Measurements from ENCODE around the gene ICE2.

Gene ICE2, protein sequence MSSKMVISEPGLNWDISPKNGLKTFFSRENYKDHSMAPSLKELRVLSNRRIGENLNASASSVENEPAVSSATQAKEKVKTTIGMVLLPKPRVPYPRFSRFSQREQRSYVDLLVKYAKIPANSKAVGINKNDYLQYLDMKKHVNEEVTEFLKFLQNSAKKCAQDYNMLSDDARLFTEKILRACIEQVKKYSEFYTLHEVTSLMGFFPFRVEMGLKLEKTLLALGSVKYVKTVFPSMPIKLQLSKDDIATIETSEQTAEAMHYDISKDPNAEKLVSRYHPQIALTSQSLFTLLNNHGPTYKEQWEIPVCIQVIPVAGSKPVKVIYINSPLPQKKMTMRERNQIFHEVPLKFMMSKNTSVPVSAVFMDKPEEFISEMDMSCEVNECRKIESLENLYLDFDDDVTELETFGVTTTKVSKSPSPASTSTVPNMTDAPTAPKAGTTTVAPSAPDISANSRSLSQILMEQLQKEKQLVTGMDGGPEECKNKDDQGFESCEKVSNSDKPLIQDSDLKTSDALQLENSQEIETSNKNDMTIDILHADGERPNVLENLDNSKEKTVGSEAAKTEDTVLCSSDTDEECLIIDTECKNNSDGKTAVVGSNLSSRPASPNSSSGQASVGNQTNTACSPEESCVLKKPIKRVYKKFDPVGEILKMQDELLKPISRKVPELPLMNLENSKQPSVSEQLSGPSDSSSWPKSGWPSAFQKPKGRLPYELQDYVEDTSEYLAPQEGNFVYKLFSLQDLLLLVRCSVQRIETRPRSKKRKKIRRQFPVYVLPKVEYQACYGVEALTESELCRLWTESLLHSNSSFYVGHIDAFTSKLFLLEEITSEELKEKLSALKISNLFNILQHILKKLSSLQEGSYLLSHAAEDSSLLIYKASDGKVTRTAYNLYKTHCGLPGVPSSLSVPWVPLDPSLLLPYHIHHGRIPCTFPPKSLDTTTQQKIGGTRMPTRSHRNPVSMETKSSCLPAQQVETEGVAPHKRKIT

DNA sequence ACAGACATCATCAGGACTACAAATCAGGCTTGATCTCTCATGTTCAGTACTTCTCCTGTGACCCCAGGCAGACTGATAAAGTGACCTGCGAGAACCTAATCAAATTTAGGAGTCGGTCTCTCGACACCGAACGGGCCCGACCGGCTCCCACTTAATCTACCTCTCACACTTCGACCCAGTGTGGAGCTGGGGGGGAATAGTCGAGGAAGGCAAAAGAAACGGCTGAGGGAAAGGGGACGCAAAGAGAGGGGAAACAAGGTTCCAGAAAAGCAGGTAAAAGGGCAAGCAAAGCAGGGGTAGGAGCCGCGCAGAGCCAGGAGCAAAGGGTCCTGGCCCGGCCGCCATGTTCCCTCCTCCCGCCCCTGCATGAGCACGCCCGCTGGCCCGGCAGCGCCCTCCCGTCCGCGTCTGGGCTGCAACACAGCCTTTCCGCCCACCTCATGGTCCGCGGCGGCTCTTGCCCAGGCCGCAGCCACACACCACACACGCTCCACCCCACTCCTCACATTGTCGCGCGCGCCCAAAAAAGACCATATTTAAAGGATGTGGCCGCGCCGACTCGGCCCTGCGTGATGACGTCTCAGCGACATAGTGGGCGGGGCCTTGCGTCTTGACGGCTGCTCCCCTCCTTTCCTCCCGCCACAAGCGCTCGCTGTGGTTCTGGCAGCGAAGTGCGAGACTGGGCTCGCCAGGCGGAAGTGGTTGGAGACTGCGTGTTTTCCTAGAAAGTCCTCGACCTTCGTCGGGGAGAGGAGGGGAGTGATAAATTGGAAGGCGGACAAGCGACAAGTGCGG, at the start of gene ICE2:
TSS of gene ICE2 (minus strand) at position 577 of the 795 bp plus-strand sequence. CDS start 1,165 bp downstream, outside the sequence.
- DNase-seq = peak; percentile 95

DNA sequence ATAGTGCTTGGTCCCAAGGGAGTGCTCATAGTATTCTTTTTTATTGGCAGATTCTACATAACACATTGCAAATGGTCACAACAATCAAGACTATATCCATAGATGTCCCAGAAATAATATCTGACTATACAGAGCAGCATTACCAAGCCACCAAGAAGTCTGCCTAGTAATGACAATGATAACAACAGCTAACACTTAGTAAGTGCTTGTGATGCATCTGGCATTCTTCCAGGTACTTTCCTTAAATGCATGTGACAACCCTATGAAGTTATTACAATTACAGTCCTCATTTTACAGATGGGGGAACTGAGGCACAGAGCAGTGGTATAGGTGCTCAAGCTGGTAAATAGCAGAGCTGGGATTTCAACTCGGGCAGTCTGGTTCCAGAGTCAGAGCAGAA, 49.6 kb upstream of the ICE2 start:
- no peak for DNase-seq

DNA sequence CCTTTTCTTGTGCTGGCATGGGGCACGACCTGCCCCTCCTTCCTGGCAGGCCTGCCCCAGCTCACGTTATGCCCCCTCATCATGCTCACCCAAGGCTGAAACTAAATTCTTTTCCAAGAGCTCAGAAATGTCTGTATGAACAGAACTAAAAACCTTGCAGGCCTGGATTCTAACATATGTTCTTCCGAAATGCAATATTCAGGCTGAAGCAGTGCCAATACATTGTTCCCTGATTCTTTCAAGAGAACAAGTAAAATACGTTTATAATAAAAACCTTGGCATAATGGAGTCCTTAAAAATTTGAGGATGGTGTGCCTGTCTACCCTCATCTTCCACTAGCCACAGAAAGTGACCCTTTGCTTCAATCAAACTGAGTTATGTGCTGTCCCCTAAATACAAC, 48.5 kb upstream of the ICE2 start:
- no peak for DNase-seq

DNA sequence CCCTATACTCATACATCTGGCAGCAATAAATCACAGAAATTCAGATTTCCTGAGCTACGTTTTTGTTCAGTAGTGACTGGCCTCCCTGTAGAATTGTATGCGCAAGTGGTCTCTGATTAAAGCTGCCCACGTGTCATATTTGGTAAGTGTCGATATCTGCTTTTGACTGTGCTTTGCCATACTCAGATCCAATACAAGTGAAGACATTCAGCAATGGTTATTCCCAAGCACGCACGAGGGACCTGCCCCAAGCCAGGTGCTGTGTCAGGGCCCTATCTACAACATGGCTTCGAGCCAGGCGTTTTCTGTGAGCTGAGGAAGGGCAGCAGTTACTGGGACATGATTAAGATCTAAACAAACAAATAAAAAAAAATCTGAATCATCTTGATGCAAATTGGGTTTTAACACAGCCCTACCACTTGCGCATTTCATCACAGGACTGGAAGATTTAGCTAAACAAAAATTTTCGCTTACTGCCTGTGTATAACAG, 47.2 kb upstream of the ICE2 start:
- DNase-seq = no peak

DNA sequence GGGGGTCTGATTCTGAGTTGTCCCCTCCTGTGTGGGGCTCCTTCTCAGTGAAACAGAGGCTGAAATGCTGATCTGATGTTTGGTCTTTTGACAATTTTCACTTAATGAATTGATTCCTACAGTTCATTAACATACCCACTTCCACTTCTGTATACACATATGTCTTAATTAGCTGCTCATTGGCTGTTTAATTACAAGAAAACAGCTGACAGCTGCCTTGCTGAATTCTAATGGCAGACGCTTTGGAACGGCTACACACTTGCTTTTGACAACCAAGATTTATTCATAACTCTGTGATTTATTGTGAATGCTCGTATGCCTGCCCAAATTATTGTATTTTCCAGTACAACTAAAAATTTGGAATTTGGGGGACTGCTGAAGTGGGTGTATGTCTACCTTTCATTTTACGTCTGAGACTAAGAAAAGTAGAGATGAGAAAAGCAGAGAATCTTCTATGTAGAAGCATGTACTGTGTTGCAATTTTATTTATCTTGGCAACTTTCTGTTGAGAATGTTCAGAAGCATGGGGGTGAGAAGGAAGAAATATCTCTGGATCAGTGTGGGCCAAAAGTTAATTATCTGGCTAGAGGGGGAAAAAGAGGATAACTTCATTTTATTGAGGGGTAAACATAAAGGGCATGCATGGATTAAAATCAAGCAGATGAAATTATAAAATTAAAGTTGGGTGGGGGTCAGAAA, 46.5 kb upstream of the ICE2 start:
- no peak for DNase-seq

DNA sequence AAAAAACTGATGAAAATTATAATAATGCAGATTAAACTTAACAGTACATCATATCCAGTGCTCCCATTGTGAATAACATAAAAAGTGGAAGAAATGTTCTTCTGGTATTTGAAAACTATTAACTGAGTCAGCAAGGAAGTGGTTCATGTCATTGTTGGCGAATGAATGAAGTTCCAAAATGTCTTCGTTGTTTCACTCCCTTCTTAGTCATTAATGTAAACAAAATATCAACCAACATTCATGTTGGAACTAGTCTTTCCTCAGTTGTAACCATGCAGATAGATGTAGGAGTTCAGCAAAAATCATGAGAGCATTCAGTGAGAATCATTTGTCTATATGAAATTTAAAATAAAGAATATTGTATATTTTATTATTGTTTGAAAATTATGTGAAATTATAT, 44.1 kb upstream of the ICE2 start:
- no peak for DNase-seq

DNA sequence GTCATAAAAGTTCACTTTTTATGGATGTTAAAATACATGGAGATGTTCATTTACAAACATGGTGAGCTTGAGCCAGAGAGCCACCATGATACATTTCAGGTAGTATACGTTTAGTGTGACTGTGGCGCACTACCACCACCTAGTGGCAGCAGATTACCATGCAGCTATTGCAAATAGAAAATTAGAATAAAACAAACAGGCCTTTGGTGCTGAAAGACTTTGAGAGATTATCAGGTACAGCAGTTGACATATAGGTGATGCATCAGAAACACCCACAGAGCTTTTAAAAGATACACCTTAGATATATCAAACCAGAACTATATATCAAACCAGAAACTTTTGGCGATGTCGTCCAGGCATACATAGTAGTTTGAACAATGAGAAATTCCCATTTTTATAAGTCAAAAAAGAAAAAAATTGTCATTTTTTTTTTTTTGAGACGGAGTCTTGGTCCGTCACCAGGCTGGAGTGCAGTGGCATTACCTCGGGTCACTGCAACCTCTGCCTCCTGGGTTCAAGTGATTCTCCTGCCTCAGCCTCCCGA, 42.0 kb upstream of the ICE2 start:
- peak; percentile 52 for DNase-seq

DNA sequence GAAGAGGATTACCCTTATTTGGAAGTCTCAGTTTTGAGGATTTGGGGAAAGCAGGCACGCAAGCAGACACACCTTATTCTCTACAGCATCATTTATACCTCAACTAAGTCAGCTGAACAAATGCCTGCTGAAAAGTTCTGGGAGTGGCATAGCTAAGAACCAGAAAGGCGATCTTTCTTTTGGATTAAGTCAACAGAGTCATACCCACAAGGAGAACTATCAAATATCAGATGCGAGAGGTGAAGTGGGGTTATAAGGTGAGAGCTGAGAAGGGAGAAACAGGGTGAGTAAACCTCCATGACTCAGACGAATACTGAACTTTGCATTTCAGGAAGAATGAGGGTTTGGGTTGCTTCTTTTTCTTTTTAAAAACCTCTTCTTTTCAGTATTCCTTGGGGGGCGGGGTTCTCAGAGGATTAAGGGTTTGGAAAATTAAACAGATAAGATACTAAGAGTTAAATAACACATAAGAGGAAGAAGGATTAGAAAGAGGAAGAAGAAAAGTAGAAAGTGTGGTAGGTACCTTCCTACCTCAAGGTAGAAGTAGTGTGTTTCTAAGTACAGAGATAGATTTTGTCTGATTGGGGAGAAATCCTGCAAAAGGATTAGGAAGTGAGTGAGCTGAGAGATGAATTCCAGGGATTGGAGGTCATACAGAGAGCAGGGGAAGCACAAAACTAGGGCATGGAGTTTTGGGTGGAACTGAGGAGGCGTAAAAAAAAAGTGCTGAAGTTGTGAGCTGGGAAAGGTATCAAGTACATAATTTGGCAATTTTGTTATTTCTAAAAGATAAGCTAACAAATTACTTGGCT, 41.3 kb upstream of the ICE2 start:
- DNase-seq = no peak

DNA sequence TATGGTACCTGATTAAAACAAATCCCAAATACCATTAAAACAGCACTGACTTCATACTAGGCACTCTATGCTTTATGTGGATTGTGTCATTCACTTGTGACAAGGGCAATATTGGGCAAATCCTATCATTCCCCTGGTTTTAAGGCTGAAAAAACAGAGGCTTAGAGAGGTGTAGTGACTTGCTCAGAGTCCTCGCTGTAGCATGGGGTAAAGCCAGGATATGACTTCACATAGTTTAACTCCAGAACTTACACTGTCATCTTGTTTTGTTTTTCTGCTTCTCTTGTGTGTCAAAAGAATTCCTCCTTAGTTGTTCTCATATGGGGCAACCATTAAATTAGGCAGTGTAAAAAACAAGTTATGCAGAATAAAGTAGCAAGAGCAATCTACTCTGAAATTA, 40.3 kb upstream of the ICE2 start:
- DNase-seq = no peak

DNA sequence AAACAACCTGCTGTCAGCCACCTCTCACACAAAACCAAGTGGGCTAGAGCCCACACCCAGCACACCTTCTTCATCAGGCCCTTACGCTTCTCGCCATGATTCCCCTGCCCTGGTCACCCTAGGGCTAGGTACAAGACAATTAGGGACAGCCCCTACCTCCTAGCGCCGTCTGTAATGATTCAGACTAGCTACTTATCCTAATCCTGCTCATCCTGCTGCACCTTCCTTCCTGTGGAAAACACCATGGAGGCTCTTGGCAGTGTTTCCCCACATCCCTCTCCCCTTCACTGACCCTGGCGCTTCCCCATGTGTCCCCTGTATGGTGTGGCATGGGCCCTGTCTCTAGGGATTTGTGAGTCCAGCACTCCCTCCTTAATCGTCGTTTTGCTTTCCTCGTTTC, 39.6 kb upstream of the ICE2 start:
- DNase-seq = no peak

DNA sequence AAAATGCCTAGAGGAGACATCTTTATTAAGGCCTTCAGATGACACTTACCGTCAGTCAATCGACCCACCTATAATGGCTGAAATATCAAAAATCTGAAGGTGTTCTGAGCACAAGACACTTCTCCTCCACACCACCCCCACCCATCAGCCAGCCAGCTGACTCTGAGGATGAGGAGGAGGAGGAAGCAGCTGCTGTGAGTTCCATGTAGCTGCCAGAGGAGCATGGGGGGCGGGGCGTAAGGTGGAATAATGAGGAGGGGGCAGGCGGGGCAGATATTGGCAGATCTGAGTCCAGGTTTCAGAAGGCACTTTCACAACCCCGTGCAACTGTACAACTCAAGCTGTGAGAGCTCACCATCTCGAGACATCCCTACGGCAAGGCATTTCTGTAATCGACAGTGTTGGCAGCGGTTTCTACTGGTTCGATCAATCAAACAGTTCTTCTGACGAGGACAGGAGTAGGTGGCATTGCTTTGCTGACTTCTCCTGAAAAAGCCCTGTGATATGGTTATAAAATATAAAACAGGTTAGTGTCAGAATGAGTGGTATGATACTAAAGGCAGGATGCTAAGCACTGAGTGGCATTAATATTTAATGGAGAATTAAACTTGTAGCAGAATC, 35.4 kb upstream of the ICE2 start:
- no peak for DNase-seq

DNA sequence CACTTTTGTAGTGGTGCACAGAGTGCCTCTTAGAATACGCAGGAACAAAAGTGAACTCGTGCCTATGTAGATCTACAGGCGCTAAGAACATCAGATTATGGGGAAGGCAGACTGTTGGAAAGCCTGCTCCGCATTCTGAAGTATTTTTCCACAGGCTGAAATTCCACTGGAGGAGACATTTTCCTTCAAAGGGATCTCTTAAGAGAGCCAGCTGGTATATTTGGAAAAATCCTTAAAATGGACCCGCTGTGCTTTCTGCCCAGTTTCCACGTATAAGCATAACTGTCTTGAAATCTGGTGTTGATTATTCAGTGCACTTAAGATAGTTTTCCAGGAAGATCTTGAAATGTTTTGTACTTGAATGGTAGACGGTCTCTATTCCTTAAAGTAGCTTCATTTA, 34.7 kb upstream of the ICE2 start:
- DNase-seq = no peak

DNA sequence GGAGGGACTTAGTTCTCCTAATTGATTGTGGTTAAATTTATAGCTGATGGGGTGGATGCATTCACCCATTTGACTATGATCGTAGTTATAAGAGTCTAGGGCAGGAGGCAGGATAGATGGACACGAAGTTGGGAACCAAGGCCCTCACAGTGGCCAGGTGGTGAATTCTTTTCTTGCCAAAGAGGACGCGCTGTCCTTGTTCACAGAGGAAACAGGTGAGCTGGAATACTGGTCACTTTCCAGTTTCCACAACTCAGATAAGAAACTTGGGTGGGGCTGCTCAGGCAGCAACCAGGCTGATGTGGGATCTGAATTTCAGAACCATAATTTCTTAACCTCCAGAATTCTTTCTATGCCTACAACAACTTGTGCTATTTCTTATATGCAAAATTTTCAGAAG, 34.0 kb upstream of the ICE2 start:
- DNase-seq = no peak

DNA sequence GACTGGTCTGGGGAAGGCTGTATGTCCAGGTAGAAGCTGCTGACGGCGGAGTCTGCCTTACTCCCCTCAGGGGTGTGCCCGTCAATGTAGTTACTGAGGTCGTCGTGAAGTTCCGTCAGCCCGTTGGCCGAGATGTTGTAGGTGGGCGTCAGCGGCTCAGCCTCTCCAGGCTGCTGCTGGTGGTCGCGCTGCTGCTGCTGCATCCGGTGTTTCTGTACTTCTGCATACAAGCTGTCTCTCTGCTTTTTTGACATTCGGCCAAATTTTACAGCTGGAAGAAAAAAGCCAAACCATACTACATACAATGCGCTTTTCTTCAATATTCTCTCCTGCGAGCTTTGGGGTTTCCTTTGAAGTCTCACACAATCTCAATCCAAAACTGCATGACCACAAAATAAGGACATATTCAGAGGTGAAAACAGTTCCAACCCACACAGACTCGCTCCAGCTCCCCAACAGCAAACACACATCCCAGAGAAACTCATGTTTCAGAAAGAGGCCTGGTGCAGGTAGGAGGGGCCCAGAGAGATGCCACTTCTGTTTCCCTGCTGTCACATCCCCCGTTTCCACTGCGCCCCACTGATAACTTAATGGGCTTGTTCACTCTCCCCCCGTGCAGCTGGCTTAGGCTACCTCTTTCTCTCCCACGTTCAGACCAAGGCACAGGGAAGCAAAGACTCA, 32.5 kb upstream of the ICE2 start:
- no peak for DNase-seq

DNA sequence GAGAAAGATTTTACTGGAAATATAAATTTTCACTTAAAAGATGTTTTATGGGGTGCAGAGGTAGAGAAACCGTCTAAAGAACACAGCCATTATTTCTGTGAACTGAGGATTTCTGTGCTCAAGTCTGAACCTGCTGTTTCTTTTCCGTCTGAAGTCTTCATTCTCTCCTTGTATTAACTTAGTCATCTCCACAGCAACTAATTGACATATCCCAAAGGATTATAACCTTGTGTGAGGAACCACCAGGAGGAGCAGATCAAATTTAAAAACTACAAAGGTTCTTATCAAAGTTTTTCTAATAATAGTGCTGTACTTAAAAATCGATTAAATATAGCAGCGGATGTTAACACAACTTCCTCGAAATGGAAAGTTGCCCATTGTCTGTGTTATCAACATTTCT, 31.1 kb upstream of the ICE2 start:
- DNase-seq = no peak

DNA sequence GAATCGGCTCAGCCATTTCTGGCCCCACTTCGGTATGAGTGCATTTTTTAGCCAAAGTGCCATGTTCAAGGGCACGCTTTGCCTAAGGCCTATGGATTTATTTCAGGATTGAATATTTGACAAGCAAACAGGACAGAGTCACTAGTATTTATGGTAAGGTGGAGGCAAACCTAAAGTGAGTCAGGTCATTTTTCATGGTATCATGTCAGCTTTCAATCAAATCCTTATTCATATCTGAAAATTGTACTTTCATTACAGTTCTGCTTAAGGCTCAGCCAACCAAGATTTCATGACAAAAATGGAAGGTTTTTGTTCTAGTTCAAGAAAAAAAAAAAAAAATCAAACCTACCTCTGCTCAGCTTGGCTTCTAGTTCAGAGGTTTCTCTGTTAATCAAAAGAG, 30.5 kb upstream of the ICE2 start:
- DNase-seq = no peak

DNA sequence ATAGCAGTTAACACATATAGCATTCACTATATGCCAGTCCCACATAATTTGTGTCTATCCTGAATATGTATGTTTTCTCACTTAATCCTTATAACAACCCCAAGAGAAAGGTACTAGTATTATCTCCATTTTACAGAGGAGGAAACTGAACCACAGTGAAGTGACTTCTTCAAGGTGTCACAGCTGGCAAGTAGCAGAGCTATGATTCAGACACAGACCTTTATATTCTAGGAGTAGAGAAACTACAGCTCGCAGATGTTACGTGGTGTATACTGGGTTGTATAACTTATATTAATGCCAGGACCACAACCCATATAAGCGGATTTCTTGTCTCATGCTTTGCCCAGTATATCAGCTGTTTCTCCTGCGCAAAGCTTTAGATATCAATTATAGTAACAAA, 29.5 kb upstream of the ICE2 start:
- no peak for DNase-seq

DNA sequence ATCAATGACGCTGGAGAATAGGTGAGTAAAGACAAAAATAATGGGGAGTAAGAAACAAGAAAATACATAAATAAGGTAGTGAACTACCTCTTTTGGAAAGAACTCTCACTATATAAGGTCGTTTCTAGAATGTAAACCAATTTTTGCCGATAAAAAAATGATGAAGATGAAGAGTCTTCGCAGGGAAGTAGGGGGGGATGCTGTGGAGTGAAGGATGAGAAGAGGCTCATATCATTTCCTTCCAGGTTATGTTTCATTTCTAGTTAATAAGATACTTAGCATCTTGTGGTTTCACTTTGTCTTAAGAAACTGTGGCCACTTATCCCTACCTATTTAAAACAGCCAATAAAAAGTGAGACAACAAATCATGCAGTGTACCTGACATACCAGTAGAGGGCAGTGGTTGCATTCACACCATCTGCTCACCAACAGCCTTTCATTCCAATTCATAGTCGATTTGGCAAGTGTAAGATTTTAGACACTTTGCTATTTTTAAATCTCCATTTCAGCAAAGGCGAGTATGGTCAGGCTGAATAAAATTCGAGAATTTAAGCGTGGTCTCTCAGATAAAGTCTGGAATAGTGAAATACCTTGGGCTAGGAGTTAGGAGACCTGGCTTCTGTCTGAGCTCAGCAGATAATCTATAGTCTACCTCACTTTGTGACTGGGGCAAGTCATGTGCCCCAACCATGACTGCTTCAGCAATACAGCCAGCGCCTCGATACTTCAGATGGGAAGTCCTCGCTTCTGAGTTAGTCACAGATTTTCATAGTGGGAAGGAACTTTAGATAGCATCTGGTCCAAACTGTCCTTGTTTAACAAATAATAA, 28.9 kb upstream of the ICE2 start:
- DNase-seq = peak; percentile 46

DNA sequence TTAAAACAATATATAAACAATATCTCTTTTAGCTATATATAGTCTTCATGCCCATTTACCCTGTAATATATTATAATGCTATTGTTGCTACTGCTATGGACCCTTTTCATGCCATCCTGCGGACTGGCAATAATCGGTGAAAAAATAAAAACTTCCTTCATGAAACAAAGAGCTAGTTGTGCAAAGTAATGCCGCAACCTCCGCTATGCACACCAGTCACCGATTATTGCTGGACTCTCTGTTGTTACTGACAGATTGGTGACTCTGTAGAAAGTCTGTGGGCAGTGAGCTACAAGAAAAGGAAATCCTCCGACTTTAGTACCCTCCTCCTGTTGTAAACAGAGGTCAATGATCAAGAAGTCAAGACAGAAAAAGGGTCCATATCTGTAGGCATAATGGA, 17.9 kb upstream of the ICE2 start:
- no peak for DNase-seq
